H1 (cell line): Measurements from ENCODE around the gene TRPT1. TPM values are rescaled to one million over a fixed set of nuclear protein-coding genes. Genes with fewer than 3 reads are reported as not detected.

ENCODE experiments used
- EP300 ChIP-seq, 2 experiments: IDR thresholded peaks; 1 replicate in 1 of 2; 2 replicates in 1 of 2; pipeline ENCODE4 v1.6.1; 2011 to 2012; ENCODE audit warnings: low read depth in 2 of 2, low read length in 2 of 2, mild to moderate bottlenecking in 2 of 2, borderline replicate concordance in 1 of 2, inconsistent platforms in 1 of 2, moderate library complexity in 1 of 2
- RAD21 ChIP-seq, 2 experiments: IDR thresholded peaks in 1 of 2; conservative IDR thresholded peaks in 1 of 2; 2 replicates each; pipeline ENCODE4 v1.6.1; 2011; ENCODE audit warnings: low read depth in 2 of 2, low read length in 2 of 2, improper control_type of control experiment in 1 of 2, inconsistent platforms in 1 of 2, mild to moderate bottlenecking in 1 of 2, moderate library complexity in 1 of 2
- polyA plus RNA-seq, 7 experiments: library from polyadenylated mRNA; depleted of rRNA in 3 of 7; stranded (reverse) in 5 of 7; unstranded in 2 of 7; fragments of >200 nt in 5 of 7; fragments of 200-250 nt in 2 of 7; gene quantifications; 1 replicate in 5 of 7; 2 replicates in 1 of 7; 4 replicates in 1 of 7; pipeline versions ENCODE4 v1.2.1 to v1.2.3, GENCODE V29; 2011 to 2013; ENCODE audit warnings: missing spikeins in 2 of 7, mixed read lengths in 2 of 7
- total RNA-seq: library from RNA; stranded (reverse); fragmentation: NEBNext Ultra II Directional; extraction: Animal tissue kit (Norgen Biotek cat#: 25700); gene quantifications from 2 replicates; pipeline ENCODE4 v1.2.1, GENCODE V29; 2021
- TF ChIP-seq, protein P1 (sequence below): fragments of 300-600 bp; sonication (generic); IDR thresholded peaks from 2 replicates; pipeline ENCODE4 v1.7.1; 2012; ENCODE audit warnings: low read length, moderate library complexity, mild to moderate bottlenecking, inconsistent platforms; ENCODE audit not compliant: insufficient replicate concordance
- TF ChIP-seq, protein P2 (sequence below): IDR thresholded peaks from 2 replicates; pipeline ENCODE4 v1.6.1; 2012; ENCODE audit warnings: low read length, inconsistent platforms
- TF ChIP-seq, protein P3 (sequence below): IDR thresholded peaks from 2 replicates; pipeline ENCODE4 v1.6.1; 2011; ENCODE audit warnings: low read depth, mild to moderate bottlenecking, low read length; ENCODE audit not compliant: insufficient read depth

The TRPT1 gene
- total and polyA plus RNA-seq, 2 of the 8 experiments (the other 6 are each of a cell fraction or from before 2014, with no cell fraction given), result 34.5 to 74.6 TPM

DNA sequence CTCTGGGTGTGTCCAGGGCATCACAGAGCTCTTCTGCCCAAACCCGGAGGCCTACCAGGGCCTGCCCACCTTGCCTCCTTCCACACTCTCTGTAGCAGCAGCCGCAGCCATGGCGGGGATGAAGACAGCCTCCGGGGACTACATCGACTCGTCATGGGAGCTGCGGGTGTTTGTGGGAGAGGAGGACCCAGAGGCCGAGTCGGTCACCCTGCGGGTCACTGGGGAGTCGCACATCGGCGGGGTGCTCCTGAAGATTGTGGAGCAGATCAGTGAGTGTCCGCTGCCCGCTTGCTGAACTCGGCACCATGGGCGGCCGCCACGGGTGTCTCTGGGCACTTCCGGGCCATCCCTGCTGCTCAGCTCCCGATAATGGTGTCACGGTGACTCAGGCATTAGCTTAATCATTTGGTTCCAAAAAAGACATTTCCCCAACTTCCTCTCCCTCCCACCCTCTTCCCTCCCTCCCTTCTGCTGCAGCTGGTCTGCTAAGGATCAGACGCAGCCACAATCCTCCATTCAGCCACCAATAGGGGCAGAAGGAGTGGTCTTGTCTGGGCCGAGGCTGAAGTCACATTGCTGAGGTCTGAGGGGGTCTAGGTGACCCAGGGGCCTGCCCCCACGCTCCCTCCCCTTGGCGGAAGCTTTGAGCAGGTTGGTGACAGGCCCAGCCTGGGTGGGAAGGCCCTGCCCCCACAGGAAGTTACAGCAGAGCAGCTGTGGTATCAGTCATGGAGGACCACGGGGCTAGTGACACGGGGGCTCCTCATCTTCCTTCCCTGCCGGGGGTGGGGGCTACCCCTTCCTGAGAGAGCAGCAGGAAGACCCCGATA, 18.5 kb downstream of the TRPT1 start (continued):
- TF ChIP-seq, protein P1, sequence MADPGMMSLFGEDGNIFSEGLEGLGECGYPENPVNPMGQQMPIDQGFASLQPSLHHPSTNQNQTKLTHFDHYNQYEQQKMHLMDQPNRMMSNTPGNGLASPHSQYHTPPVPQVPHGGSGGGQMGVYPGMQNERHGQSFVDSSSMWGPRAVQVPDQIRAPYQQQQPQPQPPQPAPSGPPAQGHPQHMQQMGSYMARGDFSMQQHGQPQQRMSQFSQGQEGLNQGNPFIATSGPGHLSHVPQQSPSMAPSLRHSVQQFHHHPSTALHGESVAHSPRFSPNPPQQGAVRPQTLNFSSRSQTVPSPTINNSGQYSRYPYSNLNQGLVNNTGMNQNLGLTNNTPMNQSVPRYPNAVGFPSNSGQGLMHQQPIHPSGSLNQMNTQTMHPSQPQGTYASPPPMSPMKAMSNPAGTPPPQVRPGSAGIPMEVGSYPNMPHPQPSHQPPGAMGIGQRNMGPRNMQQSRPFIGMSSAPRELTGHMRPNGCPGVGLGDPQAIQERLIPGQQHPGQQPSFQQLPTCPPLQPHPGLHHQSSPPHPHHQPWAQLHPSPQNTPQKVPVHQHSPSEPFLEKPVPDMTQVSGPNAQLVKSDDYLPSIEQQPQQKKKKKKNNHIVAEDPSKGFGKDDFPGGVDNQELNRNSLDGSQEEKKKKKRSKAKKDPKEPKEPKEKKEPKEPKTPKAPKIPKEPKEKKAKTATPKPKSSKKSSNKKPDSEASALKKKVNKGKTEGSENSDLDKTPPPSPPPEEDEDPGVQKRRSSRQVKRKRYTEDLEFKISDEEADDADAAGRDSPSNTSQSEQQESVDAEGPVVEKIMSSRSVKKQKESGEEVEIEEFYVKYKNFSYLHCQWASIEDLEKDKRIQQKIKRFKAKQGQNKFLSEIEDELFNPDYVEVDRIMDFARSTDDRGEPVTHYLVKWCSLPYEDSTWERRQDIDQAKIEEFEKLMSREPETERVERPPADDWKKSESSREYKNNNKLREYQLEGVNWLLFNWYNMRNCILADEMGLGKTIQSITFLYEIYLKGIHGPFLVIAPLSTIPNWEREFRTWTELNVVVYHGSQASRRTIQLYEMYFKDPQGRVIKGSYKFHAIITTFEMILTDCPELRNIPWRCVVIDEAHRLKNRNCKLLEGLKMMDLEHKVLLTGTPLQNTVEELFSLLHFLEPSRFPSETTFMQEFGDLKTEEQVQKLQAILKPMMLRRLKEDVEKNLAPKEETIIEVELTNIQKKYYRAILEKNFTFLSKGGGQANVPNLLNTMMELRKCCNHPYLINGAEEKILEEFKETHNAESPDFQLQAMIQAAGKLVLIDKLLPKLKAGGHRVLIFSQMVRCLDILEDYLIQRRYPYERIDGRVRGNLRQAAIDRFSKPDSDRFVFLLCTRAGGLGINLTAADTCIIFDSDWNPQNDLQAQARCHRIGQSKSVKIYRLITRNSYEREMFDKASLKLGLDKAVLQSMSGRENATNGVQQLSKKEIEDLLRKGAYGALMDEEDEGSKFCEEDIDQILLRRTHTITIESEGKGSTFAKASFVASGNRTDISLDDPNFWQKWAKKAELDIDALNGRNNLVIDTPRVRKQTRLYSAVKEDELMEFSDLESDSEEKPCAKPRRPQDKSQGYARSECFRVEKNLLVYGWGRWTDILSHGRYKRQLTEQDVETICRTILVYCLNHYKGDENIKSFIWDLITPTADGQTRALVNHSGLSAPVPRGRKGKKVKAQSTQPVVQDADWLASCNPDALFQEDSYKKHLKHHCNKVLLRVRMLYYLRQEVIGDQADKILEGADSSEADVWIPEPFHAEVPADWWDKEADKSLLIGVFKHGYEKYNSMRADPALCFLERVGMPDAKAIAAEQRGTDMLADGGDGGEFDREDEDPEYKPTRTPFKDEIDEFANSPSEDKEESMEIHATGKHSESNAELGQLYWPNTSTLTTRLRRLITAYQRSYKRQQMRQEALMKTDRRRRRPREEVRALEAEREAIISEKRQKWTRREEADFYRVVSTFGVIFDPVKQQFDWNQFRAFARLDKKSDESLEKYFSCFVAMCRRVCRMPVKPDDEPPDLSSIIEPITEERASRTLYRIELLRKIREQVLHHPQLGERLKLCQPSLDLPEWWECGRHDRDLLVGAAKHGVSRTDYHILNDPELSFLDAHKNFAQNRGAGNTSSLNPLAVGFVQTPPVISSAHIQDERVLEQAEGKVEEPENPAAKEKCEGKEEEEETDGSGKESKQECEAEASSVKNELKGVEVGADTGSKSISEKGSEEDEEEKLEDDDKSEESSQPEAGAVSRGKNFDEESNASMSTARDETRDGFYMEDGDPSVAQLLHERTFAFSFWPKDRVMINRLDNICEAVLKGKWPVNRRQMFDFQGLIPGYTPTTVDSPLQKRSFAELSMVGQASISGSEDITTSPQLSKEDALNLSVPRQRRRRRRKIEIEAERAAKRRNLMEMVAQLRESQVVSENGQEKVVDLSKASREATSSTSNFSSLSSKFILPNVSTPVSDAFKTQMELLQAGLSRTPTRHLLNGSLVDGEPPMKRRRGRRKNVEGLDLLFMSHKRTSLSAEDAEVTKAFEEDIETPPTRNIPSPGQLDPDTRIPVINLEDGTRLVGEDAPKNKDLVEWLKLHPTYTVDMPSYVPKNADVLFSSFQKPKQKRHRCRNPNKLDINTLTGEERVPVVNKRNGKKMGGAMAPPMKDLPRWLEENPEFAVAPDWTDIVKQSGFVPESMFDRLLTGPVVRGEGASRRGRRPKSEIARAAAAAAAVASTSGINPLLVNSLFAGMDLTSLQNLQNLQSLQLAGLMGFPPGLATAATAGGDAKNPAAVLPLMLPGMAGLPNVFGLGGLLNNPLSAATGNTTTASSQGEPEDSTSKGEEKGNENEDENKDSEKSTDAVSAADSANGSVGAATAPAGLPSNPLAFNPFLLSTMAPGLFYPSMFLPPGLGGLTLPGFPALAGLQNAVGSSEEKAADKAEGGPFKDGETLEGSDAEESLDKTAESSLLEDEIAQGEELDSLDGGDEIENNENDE, result no peak
- TF ChIP-seq EP300 (IDR thresholded peaks at IDR 0.05; ENCODE audit: borderline replicate concordance in 1 of 2, low read depth in 2 of 2, low read length in 2 of 2) (no peak), RAD21 (IDR thresholded peaks at IDR 0.05 in 1 of 2, conservative IDR thresholded peaks at IDR 0.05 in 1 of 2; ENCODE audit: low read depth in 2 of 2, low read length in 2 of 2) (no peak)
- TF ChIP-seq, protein P2, sequence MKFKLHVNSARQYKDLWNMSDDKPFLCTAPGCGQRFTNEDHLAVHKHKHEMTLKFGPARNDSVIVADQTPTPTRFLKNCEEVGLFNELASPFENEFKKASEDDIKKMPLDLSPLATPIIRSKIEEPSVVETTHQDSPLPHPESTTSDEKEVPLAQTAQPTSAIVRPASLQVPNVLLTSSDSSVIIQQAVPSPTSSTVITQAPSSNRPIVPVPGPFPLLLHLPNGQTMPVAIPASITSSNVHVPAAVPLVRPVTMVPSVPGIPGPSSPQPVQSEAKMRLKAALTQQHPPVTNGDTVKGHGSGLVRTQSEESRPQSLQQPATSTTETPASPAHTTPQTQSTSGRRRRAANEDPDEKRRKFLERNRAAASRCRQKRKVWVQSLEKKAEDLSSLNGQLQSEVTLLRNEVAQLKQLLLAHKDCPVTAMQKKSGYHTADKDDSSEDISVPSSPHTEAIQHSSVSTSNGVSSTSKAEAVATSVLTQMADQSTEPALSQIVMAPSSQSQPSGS, result no peak
- TF ChIP-seq, protein P3, sequence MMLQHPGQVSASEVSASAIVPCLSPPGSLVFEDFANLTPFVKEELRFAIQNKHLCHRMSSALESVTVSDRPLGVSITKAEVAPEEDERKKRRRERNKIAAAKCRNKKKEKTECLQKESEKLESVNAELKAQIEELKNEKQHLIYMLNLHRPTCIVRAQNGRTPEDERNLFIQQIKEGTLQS, result no peak
